Measurements from ENCODE around the gene DPEP2.
A peak's percentile ranks its signal among the peaks of the same experiment; 100 is the strongest.

The DPEP2 gene

GRCh38 chr16:67969254-67970039, 29.8 kb downstream of the DPEP2 start:
- H3K27me3 ChIP-seq (ENCODE audit: control insufficient read depth, insufficient read depth, low read length) = peaks cover 3% of the 10 kb centered on the region
- peak overlapping the region; percentile 67 for H3K4me3 ChIP-seq (ENCODE audit: low read depth, low read length)
- peaks cover 15% of the 10 kb centered on the region for H3K4me1 ChIP-seq (ENCODE audit: control insufficient read depth, insufficient read depth, low read length)
- H3K36me3 ChIP-seq (ENCODE audit: control insufficient read depth, insufficient read depth, low read length) = peaks cover 4% of the 10 kb centered on the region
- H3K9ac ChIP-seq (ENCODE audit: low read depth, low read length) = no peak overlapping the region
- H3K9me3 ChIP-seq (ENCODE audit: control insufficient read depth, insufficient read depth, low read length) = no peaks in the 10 kb centered on the region

DNA sequence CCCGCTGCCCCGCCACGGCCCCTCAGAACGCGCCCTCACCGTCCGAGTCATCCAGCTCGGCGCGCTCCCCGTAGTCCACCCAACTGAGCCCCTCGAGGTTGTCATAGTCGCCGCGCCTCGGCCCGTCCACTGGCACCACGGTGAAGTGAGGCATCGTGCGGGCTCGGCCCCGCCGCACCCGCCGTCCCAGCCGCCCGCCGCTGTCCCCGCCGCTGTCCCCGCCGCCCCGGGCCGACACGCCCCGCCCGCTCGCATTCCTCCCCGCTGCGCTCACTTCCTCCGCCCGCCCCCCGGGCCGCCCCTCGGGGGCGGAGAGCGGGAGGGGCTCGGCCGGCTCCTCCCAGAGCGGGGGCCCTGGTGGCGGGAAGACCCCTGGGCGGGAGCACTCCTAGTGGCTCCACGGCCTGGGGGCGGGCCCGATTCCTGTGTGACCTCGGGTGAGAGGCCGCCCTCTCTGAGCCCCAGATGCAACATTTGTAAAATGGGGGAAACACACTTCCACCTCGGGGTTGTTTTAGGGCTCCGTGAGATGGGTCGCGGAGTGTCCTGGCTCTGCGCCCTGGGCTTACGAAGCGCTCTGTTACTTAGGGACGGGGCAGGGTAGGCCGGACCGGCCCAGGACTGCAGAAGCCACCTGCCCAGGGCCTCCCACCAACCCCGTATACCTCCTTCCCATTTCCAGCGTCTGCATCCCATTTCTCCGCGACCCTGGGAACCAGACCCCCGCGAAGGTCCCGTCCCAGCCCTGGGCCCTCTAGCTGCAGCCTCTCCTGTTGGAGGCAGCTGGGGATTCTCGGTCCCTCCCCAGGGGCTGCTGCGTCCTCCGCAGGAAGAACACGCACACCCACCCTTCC, 30.7 kb downstream of the DPEP2 start, which contains the start of gene SLC12A4:
Gene SLC12A4, minus strand, starts transcription at position 238 of the 854 bp plus-strand sequence. Its CDS starts 84 bp downstream, at position 154.
- H3K36me3 ChIP-seq (ENCODE audit: control insufficient read depth, insufficient read depth, low read length) = peaks cover 4% of the 10 kb centered on the region

DNA sequence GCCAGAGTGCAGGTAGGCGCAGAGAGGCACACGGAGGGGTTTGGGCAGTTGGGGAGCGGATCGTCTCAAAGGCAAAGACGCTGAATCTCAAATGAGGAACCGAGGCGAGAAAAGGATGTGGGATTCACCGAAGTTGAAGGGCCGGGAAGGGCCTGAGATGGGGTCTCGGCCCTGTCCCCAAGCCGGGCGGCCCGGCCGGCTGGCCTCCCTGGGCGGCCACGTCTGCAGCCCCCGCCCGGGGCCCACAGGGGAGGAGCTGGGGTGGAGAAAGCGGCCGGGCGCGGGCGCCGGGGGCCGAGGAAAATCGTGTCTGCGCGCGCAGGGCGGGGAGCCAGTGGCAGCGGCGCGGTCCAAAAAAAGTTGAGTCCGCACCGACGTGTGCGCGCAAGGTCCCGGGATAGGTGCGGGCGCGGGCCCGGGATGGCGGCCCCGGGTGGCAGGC, 31.3 kb downstream of the DPEP2 start:
- Histone ChIP-seq H3K36me3 (ENCODE audit: control insufficient read depth, insufficient read depth, low read length) (peaks cover 4% of the 10 kb centered on the region), H3K4me1 (ENCODE audit: control insufficient read depth, insufficient read depth, low read length) (peaks cover 15% of the 10 kb centered on the region)

More for the DNA sequence above, 30.7 kb downstream of the DPEP2 start, which contains the start of gene SLC12A4:
- H3K27me3 ChIP-seq (ENCODE audit: control insufficient read depth, insufficient read depth, low read length) = peaks cover 3% of the 10 kb centered on the region
- peak within 1 kb of the TSS; percentile 79 for H3K9ac ChIP-seq (ENCODE audit: low read depth, low read length)
- no peaks in the 10 kb centered on the region for H3K9me3 ChIP-seq (ENCODE audit: control insufficient read depth, insufficient read depth, low read length)
- H3K4me1 ChIP-seq (ENCODE audit: control insufficient read depth, insufficient read depth, low read length) = peaks cover 15% of the 10 kb centered on the region
- H3K4me3 ChIP-seq (ENCODE audit: low read depth, low read length) = peak within 1 kb of the TSS; percentile 88

DNA sequence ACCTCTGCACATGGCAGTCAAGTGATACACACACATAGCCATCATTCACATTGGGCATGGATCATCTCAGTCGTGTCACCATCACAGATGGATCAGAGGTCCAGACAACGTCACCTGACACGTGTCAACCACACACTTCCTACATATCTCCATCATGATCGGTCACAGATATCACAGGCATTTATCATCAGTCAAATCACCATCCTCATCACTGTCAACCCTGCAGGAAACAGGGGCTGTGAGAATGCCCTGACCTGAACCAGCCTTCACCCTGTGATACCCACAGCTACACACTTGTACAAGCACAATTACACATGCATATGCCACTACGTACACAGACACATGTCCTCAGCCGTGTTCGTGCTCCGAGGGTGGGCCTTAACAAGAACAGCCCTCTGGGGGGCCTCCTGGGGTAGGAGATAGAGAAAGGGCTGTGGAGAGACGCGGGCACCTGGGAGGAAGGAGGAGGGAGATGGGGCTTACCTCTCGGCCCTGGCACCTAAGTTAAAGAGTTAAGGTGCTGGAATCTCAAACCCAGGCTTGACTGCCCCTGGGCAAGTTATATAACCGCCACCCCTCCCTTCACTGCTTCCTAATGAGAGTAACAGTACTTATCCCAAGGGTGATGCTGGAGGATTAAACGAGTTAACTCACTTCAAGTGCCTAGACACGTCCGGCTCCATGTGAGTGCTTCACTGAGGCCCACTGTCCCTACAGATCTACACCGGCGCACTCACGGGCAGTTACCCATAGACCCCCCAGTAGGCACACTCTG, 31.9 kb downstream of the DPEP2 start:
- Histone ChIP-seq H3K4me3 (ENCODE audit: low read depth, low read length) (peak overlapping the region; percentile 88), H3K9me3 (ENCODE audit: control insufficient read depth, insufficient read depth, low read length) (no peaks in the 10 kb centered on the region), H3K27me3 (ENCODE audit: control insufficient read depth, insufficient read depth, low read length) (peaks cover 3% of the 10 kb centered on the region), H3K4me1 (ENCODE audit: control insufficient read depth, insufficient read depth, low read length) (peaks cover 15% of the 10 kb centered on the region), H3K9ac (ENCODE audit: low read depth, low read length) (peak overlapping the region; percentile 79), H3K36me3 (ENCODE audit: control insufficient read depth, insufficient read depth, low read length) (peaks cover 8% of the 10 kb centered on the region)

More for the DNA sequence above, 31.3 kb downstream of the DPEP2 start:
- Histone ChIP-seq H3K9ac (ENCODE audit: low read depth, low read length) (peak overlapping the region; percentile 79), H3K4me3 (ENCODE audit: low read depth, low read length) (peak overlapping the region; percentile 88), H3K9me3 (ENCODE audit: control insufficient read depth, insufficient read depth, low read length) (no peaks in the 10 kb centered on the region), H3K27me3 (ENCODE audit: control insufficient read depth, insufficient read depth, low read length) (peaks cover 3% of the 10 kb centered on the region)

DNA sequence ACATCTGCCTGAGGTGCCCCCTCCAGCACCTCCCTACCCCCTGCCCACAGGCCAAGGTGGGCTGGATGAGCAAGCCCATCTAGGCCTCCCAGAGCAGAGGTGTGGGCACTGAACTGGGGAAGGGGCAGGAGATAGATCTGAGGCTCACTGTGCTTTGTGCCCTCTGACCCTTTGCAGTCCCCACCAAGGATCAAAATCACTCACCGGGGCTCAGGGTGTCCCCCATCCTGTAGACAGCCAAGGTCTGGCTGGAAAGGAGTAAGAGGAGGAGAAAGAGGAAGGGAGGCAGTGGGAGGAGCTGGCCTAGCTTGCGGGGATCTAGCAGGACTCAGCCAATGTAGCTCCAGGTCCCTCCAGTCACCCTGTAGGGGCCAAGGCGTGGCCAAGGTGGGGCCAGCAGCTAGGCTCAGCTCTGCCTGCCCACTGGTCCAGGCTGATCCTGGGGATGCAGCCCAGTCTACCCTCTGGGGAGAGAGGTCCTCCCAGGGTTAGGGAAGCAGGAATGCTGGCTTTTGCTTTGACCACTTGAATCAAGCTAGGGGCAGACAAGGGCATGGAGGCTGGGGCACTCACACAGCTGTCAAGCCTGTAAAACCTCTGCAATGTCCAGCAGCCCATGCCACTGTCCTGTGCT, 32.6 kb downstream of the DPEP2 start:
- H3K9ac ChIP-seq (ENCODE audit: low read depth, low read length) = peak overlapping the region; percentile 37

DNA sequence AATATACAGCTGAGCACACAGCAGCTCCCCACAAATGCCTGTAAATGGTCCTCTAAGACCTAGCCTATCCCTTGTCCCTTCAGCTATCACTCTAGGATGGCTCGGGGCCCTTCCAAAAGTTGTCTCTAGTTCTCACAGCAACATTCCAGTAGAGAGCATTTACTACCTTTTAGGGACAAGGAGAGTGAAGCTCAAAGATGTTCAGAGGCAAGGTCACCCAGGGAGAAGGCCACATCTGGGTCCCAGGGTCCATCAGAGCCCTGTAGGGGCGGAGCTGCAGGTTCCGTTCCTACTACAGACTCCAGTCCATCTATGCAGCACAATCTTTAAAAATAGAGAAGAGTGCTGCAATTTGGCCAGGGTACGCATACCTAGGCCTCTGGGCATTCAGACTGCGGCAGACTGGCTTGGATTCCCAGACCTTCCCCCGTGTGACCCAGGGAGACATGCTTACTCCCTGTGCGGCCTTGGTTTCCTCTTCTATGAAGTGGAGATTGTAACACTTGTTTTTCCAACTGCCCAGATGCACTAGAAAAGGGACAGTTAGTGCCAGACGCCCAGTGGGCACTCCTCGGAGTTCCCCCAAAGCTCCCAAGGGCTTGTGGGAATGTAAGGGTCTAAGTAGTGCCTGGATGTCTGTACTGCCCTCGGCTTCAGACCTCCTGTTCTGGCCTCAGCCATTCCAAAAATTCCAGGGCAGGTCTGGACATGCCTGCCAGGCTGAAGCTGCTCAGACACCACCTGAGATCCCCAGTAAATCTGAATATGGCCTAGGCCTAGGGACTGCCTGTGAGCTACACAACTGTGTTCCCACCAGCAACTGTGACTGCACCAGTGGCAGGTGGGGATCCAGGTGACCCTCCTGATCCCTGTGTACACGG, 33.4 kb downstream of the DPEP2 start:
- H3K36me3 ChIP-seq (ENCODE audit: control insufficient read depth, insufficient read depth, low read length) = peaks cover 23% of the 10 kb centered on the region
- H3K27me3 ChIP-seq (ENCODE audit: control insufficient read depth, insufficient read depth, low read length) = peaks cover 3% of the 10 kb centered on the region
- H3K4me3 ChIP-seq (ENCODE audit: low read depth, low read length) = peak overlapping the region; percentile 32
- peaks cover 15% of the 10 kb centered on the region for H3K4me1 ChIP-seq (ENCODE audit: control insufficient read depth, insufficient read depth, low read length)
- H3K9ac ChIP-seq (ENCODE audit: low read depth, low read length) = peak overlapping the region; percentile 54
- H3K9me3 ChIP-seq (ENCODE audit: control insufficient read depth, insufficient read depth, low read length) = no peaks in the 10 kb centered on the region

More for the DNA sequence above, 32.6 kb downstream of the DPEP2 start:
- H3K9me3 ChIP-seq (ENCODE audit: control insufficient read depth, insufficient read depth, low read length) = no peaks in the 10 kb centered on the region
- peaks cover 3% of the 10 kb centered on the region for H3K27me3 ChIP-seq (ENCODE audit: control insufficient read depth, insufficient read depth, low read length)
- H3K4me3 ChIP-seq (ENCODE audit: low read depth, low read length) = peak overlapping the region; percentile 88
- H3K4me1 ChIP-seq (ENCODE audit: control insufficient read depth, insufficient read depth, low read length) = peaks cover 15% of the 10 kb centered on the region
- H3K36me3 ChIP-seq (ENCODE audit: control insufficient read depth, insufficient read depth, low read length) = peaks cover 15% of the 10 kb centered on the region

GRCh38 chr16:67964477-67965131, 34.7 kb downstream of the DPEP2 start:
- peaks cover 34% of the 10 kb centered on the region for H3K36me3 ChIP-seq (ENCODE audit: control insufficient read depth, insufficient read depth, low read length)
- H3K4me3 ChIP-seq (ENCODE audit: low read depth, low read length) = peak overlapping the region; percentile 8
- H3K4me1 ChIP-seq (ENCODE audit: control insufficient read depth, insufficient read depth, low read length) = peaks cover 15% of the 10 kb centered on the region
- H3K9ac ChIP-seq (ENCODE audit: low read depth, low read length) = peak overlapping the region; percentile 26
- peaks cover 3% of the 10 kb centered on the region for H3K27me3 ChIP-seq (ENCODE audit: control insufficient read depth, insufficient read depth, low read length)
- H3K9me3 ChIP-seq (ENCODE audit: control insufficient read depth, insufficient read depth, low read length) = no peaks in the 10 kb centered on the region

GRCh38 chr16:67963662-67964321, 35.5 kb downstream of the DPEP2 start:
- Histone ChIP-seq H3K4me3 (ENCODE audit: low read depth, low read length) (peak overlapping the region; percentile 32), H3K9ac (ENCODE audit: low read depth, low read length) (peak overlapping the region; percentile 26), H3K27me3 (ENCODE audit: control insufficient read depth, insufficient read depth, low read length) (peaks cover 3% of the 10 kb centered on the region), H3K36me3 (ENCODE audit: control insufficient read depth, insufficient read depth, low read length) (peaks cover 39% of the 10 kb centered on the region), H3K9me3 (ENCODE audit: control insufficient read depth, insufficient read depth, low read length) (no peaks in the 10 kb centered on the region), H3K4me1 (ENCODE audit: control insufficient read depth, insufficient read depth, low read length) (peaks cover 15% of the 10 kb centered on the region)

DNA sequence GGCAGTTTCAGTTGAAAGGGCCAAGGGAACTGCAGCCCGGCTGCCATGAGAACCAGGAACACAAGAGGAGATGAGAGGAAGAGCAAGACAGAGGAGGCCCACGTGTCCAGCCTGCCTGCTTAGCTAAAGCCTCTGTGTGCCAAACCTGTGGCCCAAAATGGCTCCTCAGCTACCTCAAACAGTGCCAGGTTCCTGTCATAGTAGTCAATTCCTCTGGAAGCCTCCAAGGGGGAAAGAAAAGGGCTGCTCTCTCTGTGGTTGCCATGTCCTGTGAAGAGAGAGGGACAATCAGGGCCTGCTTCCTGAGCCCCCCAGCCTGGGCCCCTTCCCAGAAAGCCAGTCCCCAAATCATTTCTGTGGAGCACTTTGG, 36.0 kb downstream of the DPEP2 start:
- H3K9me3 ChIP-seq (ENCODE audit: control insufficient read depth, insufficient read depth, low read length) = no peaks in the 10 kb centered on the region
- H3K27me3 ChIP-seq (ENCODE audit: control insufficient read depth, insufficient read depth, low read length) = peaks cover 3% of the 10 kb centered on the region
- H3K4me3 ChIP-seq (ENCODE audit: low read depth, low read length) = no peak overlapping the region
- peaks cover 15% of the 10 kb centered on the region for H3K4me1 ChIP-seq (ENCODE audit: control insufficient read depth, insufficient read depth, low read length)
- H3K36me3 ChIP-seq (ENCODE audit: control insufficient read depth, insufficient read depth, low read length) = peaks cover 44% of the 10 kb centered on the region
- no peak overlapping the region for H3K9ac ChIP-seq (ENCODE audit: low read depth, low read length)

All from iPS-15b (cell line).